ENCODE data around the gene MESP1.

Gene MESP1

DNA sequence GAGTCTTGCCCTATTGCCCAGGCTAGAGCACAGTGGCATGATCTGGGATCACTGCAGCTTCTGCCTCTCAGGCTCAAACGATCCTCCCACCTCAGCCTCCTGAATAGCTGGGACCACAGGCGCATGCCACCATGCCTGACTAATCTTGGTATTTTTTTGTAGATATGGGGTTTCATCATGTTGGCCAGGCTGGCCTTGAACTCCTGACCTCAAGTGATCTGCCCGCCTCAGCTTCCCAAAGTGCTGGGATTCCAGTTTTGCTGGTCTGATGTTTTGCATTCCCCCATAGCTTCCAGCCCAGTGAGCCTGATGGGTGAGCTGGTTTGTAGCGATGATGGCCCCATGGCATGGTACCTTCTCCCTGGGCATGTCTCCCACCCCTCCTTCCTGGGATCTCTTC is 4.7 kb upstream of the MESP1 start:
- DNase-seq: no peak

DNA sequence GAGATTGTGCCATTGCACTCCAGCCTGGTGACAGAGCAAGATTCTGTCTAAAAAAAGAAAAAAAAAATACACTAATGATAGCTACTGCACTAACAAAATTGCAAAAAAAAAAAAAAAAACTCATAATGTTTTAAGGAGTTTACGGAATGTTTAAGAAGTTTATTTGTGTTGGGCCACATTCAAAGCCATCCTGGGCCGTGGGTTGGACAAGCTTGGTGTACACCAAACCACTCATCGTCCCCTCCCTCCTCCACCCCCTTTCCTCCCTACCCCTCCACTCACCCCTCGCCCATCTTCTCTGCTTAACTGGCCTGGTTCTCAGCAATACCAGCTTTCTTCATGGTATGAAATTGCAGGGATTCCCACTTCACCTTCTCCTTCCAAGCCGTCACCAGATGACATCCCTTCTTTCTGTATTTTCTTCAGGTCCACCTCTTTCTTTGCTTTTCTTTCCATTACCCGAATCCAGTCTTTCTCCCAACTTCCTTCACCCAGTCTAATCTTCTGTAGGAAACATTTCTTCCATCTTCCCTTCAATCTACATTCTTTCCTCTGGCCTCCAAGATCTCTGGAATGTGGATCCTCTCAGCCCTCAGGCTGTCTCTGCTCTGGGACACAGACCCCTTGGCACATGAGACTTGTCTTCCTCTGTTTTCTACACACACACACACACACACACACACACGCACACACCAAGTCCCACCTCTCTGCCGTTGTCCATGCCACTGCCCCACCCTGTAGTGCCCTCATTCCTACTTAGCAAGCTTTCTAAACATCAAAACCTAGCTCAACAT is 3.5 kb upstream of the MESP1 start:
- DNase-seq: no peak

DNA sequence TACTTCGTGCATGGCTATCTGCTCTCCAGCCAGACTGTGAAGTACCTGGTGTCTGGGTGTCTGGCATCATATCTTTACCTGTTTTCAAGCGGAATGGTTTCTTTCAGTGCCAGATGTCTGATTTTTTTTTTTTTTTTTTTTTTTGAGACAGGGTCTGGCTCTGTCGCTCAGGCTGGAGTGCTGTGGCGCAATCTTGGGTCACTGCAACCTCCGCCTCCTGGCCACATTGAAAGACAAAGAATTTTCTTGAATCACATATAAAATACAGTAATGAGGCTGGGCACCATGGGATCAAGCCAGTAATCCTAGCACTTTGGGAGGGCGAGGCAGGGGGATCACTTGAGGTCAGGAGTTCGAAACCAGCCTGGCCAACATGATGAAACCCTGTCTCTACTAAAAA is 2.8 kb upstream of the MESP1 start:
- no peak for DNase-seq

DNA sequence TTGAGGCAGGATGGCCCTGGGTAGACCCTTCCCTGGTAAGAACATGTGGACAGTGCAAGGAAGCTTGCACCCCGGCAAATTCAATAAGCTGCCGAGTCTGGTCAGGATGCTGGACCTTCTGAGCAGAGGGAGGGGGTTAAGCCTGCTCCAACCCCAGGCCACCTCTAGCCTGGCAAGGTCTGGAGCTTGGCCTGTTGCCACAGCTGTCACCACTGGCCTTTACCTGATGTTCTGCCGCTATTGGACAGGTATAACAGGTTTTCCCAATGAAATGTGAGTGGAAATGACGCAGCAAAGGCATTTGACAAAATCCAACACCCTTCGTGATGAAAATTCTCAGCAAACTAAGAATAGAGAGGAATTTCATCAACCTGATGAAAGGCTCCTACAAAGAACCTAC is 699 bp upstream of the MESP1 start:
- DNase-seq: no peak

DNA sequence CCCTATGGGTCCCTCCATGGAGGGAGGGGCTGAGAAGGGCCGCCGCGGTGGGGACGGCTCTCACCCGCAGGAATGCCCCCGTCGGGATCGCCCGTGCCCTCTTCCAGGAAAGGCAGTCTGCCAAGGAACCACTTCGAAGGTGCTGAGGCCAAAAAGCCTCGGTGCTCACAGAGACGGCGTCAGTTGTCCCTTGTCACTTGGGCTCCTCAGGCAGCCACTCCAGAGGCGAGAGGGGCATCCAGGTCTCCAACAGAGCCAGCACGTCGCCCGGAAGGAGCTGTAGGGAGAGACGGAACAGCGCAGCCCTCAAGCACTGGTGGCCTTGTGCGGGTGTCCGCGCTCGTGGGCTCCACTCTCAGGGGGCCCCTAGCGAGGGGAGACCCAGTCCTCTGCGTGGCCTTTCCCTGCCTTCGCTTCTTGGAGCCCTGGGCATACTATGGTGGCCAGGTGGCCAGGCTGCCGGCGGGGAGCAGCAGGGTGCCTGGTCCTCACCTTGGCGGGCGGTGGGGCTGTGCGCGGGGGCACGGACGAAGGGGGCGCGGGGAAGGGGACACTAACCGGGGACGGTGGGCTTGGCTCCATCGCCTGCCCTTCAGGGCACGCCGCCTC is 994 bp downstream of the MESP1 start:
- peak; percentile 43 for DNase-seq

DNA sequence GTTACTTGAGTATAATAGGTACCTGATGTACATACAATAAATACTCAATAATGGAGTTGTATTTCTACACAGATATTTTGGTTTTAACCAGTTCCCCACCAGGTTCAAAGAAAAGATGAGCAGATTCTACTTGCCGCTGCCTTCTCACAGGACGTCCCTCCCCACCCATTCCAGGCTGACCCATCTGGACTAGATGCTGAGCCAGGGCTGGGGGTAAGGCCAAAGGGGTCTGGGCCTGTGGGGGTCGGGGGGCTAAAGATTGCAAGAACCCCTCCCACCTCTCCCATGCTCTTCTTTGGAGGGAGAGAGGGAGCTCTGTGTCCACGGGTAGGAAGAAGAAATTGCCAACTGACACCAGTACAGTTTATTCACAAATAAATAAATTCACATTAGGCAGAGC is 1.5 kb downstream of the MESP1 start:
- no peak for DNase-seq

DNA sequence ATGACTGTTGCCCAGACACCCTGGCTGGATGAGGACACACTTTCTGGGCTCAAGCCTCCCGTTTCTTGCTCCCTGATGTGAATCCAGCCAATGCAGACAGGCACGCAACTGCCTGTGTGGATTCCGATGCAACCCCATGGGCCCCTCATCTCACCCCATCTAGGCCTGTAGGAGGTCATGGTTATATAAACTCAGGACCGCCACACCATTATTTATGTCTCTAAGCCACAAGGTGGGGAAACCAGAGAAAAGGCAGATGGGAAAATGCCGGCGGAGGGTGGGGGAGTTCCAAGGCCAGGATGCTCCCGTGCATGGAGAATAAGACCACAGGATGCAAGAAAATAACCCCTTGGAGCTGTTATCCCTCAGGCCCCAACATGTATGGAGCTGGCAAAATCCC is 2.0 kb downstream of the MESP1 start:
- DNase-seq: no peak

DNA sequence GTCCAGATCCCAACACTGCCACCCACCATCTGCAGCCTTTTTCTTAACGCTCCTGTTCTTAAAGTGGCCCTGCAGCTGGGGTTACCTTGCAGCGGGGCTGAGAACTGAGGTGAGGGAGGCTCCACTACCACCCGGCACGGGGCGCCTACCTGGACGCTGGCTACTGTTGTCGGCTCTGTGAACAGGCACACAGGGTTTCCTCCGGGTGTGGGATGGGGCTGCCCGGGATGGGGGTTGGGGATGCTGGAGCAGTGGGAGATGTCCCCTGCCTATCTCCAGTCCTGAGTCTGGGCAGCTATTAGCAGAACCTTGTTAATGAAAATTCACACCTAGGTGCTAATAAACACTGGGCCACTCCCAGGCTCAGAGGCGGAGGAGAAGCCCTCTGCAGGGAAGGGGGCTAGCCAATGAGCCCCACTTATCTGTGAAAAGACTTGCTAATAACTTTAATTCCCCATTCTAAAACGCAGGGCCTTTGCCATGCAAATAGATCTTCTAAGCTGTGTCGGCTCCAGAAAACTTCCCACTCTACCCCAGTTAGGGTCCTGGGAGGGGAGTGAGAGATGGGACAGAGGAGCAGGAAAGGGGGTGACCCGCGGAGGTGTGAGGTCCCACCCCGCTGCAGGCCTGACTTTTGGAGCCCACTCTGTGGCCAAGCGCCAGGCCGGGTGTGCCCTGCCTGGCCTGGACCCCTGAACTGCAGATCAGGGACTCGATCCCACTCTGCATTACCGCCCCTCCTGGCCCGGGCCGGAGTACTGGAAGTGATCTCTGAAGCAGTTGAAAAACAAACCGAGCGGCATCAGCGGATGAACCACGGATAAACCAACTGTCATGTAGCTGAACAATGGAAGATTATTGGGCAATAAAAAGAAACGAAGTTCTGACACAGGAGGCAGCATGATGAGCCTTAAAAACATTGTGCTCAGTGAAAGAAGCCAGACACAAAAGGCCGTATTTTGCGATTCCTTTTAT is 3.1 kb downstream of the MESP1 start:
- no peak for DNase-seq

DNA sequence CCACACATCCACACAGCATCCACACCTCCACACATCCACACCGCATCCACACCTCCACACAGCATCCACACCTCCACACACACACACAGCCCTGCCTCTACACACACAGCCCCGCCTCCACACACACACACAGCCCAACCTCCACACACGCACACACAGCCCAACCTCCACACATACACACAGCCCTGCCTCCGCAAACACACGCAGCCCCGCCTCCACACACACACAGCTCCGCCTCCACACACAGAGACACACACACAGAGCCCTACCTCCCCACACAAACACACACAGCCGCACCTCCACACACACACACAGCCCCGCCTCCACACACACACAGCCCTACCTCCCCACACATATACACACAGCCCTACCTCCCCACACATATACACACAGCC is 4.7 kb downstream of the MESP1 start:
- DNase-seq: no peak

DNA sequence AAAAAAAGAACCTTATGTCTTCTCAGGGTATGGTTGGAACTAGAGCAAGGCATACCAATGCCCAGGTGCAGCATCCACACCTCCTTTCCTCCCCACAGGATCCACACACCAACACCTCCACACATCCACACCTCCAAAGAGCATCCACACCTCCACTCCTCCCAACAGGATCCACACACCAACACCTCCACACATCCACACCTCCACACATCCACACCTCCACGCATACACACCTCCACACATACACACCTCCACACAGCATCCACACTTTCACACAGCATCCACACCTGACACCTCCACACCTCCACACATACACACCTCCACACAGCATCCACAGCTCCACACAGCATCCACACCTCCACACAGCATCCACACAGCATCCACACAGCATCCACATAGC is 5.3 kb downstream of the MESP1 start:
- DNase-seq: no peak

DNA sequence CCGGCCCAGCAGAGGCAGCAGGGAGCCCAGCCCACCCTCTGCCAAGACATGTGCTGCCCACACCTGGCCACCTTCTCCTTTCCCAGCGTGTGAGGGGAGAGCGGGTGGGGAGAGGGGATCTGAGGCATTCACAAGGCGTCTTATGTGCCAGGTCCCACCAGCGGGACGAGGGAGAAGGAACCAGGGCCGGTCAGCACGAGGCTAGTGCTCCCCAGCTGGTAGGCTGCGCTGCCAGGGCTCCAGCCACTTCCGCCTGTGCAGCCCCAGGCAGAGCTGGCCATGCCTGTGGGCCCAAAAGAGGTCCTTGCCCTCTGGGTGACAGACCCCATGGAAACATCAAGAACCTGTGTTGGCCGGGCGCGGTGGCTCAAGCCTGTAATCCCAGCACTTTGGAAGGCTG is 5.9 kb downstream of the MESP1 start:
- no peak for DNase-seq

DNA sequence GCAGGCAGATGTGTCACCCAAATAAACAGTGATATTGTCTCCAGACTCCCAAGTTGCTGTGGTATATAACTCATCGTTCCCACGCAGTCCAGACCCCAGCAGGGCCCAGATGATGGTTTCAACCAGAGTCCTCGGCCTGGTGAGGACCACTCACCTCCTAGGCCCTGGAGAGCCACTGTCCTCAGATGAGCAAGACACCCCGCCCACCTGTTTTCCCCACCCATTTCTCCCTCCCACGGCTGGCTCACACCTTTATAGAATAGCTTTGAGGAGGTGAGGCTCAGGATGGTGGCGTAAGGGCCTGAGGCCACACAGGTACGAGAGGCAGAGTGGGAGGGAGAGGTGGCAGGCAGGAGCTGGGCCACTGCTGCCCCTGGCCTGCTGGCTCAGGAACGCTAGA is 7.5 kb downstream of the MESP1 start:
- no peak for DNase-seq

DNA sequence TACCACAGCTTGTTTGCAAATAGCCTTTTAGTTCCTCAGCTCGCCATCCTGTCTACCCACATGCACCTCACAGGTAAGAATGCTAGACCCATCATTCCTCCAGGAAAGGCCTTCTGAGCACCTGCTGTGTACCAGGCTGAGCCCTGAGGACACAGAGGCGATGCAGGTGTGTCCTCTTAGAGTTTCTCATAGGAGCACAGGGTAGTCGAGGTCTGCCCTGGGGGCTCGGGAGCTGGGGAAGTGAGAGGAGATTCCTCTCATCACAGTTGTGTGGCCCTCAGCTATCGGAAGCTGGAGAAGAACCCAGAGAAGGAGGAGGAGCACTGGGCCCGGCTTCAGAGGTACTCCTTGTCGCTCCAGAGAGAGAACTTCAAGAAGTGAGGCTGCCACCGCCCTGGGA is 8.0 kb downstream of the MESP1 start:
- no peak for DNase-seq

DNA sequence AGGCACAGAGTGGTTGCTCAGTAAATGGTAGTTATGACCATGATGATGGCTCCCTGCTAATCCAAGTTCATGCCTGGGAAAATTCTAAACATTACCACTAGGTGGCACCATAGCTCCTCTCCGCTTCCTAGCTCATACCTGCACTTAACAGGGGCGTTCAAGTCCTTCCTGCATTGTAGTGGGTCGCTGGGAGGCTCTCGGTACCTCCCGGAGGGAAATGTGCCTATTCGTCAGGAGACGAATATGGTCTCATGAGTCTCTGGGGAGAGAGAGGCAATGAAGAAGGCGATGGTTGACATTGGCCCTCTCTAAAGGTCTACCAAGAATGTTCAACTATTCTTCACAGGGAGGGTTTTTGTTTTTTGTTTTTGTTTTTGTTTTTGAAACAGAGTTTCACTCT is 10.9 kb downstream of the MESP1 start:
- peak; percentile 68 for DNase-seq

DNA sequence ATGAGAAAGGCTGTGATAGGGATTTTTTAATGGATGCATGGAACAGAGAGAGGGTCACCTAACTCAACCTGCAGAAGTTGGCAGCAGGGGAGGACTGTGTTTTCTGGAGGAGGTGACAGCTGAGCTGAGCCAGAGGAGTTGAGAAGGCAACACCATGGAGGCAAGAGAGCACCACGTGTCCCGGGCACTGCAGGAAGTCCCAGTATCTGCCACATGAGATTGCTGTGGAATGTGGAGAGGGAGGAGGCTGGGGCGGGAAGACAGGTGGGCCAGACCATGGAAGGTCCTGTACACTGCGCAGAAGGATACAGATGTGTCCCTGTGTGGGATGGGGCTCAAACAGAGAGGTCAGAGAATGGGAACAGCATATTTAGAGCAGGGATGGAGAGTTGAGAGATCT is 15.3 kb downstream of the MESP1 start:
- no peak for DNase-seq

DNA sequence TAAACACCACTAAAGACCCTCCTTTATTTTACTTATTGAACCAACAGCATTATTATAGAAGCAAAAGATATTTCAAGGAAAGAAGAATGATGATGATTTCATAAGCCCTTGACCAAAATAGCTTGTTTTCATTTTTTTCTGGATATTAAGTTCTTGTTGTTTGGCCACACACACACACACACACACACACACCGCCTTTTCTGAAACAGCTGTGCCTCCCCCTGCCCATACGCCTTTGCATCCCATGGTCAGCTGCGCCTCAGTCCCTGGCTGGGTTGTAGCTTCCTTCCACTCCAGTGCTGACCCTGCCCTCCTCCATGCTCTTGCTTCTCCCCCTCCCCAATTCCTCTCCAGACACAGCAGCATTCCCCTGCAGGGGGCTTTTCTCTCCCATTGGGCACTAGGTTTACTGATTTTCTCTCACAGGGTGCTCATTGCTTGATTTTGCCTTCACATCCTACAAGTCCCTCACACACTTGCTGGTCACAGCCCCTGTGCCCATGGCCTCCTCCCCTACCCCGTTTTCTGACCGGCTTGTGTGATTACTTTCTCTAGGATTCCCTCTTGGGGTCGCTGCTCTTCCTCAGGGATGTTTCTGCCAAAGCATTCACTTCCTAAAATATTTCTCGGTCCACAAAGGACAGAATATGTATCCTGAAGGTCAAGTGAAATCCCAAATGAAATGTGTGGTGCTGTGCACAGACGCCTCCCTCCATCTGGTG is 18.4 kb downstream of the MESP1 start:
- DNase-seq: no peak

DNA sequence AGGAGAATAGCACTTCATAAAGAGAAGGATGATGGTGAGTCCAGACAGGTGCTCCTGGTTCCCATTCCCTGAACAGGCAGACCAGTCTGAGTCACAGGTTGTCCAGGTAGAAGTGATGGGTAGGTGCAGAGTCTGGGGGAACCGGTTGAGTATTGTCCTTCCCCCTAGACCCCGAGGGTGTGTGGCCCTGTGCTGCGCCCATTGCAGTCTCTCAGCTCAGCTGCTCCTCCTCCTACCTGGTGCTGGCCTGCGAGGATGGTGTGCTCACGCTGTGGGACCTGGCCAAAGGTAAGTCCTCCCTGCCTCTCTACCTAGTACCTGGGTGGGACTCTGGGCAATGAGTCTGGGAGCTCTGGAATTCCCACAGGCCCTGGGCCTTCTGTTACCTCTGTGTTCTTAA is 19.8 kb downstream of the MESP1 start:
- no peak for DNase-seq

DNA sequence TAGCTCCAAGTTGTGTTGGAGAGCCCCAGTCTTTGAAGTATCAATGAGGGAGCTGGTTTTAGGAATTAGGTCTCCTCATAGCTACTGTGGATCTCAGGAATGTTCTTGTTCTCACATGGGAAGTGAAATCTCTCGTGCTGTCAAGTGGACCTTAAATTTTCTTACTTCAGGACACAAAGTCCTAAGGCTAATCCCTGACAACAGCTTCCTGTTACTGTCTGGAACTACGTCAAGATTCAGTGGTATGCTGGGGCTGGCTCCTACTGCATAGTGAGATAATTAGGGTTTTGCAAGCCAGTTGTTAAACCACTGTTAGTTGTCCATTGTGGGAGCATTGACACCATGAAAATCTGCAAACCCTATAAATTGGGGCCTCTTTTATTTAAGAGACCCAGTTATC is 22.8 kb downstream of the MESP1 start:
- no peak for DNase-seq

DNA sequence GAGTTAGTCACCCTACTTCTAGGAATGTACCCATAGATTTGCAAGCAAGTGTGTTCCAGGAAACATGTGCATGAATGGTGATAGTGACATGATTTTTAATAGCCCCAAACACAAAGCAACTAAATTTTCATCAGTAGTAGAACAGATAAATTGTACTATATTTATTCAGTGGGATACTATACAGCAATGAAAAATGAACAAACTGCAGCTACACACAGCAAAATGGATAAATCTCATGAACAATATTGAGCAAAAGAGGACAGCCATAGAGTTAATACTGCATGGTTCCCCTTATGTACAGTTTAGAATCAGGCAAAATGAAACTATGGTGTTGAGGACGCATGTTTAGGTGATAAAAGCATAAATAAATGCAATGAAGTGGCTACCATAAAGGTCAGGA is 26.0 kb downstream of the MESP1 start:
- no peak for DNase-seq

DNA sequence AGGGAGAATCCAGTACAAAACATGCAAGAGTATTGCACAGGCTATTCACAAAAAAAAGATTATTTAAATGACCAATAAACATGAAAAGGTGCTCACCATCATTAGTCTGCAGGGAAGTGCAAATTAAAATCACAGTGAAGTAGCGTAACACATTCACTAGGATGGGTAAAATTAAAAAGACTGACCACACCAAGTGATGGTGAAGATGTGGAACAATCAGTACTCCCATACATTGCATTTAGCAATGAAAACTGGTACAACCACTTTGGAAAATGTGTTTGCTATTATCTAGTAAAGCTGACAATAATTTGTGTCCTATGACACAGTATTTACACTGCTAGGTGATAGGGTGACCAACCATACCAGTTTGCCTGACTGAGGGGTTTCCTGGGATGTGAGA is 26.4 kb downstream of the MESP1 start:
- no peak for DNase-seq

DNA sequence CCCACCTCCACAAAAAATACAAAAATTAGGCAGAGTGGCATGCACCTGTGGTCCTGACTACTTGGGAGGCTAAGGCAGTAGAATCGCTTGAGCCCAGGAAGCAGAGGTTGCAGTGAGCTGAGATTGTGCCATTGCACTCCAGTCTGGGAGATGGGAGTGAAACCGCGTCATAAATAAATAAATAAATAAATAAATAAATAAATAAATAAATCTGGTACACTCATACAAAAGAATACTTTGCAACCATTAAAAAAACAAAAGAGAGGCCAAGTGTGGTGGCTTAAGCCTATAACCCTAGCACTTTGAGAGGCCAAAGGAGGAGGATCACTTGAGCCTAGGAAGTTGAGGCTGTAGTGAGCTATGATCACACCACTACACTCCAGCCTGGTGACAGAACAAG is 28.0 kb downstream of the MESP1 start:
- DNase-seq: no peak

DNA sequence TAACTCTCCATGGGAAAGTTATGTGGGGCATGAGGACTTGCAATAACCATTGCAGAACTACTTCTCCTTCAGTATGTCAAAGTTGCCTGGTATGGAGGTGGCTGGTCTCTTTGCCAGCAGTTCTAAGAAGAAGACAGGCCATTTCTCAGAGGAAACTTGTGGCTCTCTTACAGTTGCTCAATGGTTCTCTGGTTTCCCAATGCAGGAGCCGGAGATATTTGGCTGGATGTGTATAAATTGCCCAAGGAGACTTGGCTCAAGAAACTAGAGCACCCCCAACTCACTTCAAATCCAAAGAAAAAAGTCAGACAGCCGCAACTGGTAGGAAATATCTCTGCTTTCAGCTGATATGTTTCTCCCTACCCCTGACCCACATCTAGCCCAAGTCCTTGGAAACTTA is 36.3 kb downstream of the MESP1 start:
- no peak for DNase-seq

DNA sequence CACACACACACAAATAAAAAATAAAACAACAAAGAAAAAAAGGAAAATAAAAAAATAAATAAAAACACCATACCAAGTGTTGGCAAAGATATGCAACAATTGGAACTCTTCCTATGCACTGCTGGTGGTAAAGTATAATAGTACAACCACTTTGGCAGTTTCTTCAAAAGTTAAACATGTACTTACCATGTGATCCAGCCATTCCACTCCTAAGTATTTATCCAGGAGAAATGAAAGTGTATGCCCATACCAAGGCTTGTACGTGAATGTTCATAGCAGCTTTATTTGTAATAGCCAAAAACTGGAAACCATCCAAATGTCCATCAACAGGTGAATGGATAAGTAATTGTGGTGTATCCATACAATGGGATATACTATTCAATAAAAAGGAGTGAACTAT is 43.5 kb downstream of the MESP1 start:
- no peak for DNase-seq
